Breast epithelium (tissue), 4 donors: ENCODE data around the gene STXBP2. TPM values are rescaled to one million over a fixed set of nuclear protein-coding genes. Genes with fewer than 3 reads are reported as not detected.
A peak's percentile ranks its signal among the peaks of the same experiment; 100 is the strongest.

Experiments
- DNase-seq, 2 donors: peaks; one replicate each; pipeline ENCODE4 v3.0.0-alpha.2; 2019; ENCODE audit warnings: low spot score in 2 of 2
- H3K27ac ChIP-seq, 2 donors: fragments of 200-600 bp; sonication (generic) in 1 of 2; one replicate each; pipeline ENCODE4 v1.5.1; 2016 to 2019; ENCODE audit warnings: mild to moderate bottlenecking in 1 of 2
- H3K27me3 ChIP-seq, 2 donors: fragments of 200-600 bp; sonication (generic) in 1 of 2; one replicate each; pipeline versions ENCODE4 v1.5.1 to v1.6.0; 2017 to 2019; ENCODE audit warnings: control low read depth in 1 of 2, mild to moderate bottlenecking in 1 of 2
- H3K36me3 ChIP-seq: fragments of 200-600 bp; one replicate; pipeline ENCODE4 v1.5.1; 2019
- H3K4me1 ChIP-seq, 2 donors: fragments of 200-600 bp; sonication (generic); one replicate each; pipeline ENCODE4 v1.5.1; 2016 to 2019; ENCODE audit warnings: control low read depth in 1 of 2
- H3K4me3 ChIP-seq, 3 donors: fragments of 200-600 bp; sonication (generic); 1 replicate in 2 of 3; 2 replicates in 1 of 3; pipeline ENCODE4 v1.5.1; 2016 to 2019; ENCODE audit warnings: mild to moderate bottlenecking in 3 of 3, moderate library complexity in 2 of 3
- H3K9me3 ChIP-seq, 2 donors: fragments of 200-600 bp; sonication (generic) in 1 of 2; one replicate each; pipeline ENCODE4 v1.5.1; 2016 to 2019; ENCODE audit warnings: control low read depth in 1 of 2
- POLR2A ChIP-seq: fragments of 450-650 bp; IDR thresholded peaks from one replicate; pipeline ENCODE4 v1.6.1; 2016; ENCODE audit warnings: antibody characterized with exemption, mild to moderate bottlenecking, moderate library complexity
- POLR2AphosphoS5 ChIP-seq, 3 donors: sonication (generic); formaldehyde crosslinking; IDR thresholded peaks; one replicate each; pipeline ENCODE4 v1.6.1; 2017; ENCODE audit warnings: antibody characterized with exemption in 3 of 3
- intact Hi-C: fragments of 100-400 bp; cut with DNase I; formaldehyde crosslinking; loops from one replicate; pipeline ENCODE4 v1.15.1; 2023; ENCODE audit warnings: low total_unique reads
- total RNA-seq, 3 donors: library from RNA; depleted of rRNA; stranded (reverse); fragments of >200 nt; gene quantifications; one replicate each; pipeline ENCODE4 v1.1.0, GENCODE V29; 2016
- TF ChIP-seq, protein P1 (sequence below), 3 donors: fragments of 450-650 bp; IDR thresholded peaks; one replicate each; pipeline ENCODE4 v1.5.1; 2016 to 2017; ENCODE audit warnings: antibody characterized with exemption in 3 of 3, mild to moderate bottlenecking in 3 of 3, moderate library complexity in 3 of 3

The STXBP2 gene
- total RNA-seq, 3 donors from 2014 or later, result 15.4 to 55.3 (median 37.0) TPM

DNA sequence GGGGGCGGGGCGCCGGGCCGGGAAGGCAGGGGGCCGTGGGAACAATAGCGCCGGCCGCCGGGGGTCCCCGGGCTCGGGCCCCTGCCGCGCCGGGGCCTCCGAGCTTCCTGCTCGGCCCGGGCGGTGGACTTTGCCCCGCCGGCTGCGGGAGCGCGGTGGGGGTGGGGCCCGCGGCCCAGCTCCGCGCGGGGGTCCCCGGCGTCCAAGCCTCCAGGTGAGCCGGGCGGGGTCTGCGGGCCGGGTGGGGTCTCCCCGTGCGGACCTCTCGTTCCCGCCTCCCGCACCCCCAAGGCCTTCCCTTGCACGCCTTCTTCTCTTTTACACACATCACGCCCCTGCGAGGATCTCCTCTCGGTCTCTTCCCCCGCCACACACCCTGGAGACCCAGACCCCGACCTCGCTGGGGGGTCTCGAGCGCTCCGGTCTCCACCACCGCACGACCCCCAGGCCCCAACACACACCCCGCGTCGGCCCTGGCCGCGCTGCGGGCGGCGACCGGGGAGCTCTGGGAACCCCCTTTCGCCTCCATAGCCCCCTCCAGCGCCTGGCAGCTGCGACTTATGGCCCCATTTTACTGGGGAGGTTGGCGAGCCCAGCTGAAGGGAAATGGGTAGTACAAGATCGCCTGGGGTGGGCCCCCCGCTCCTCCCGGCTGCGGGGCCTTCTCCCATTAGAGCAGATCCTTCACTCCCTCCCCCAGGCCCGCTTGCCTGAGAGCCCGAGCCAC lies 40.5 kb upstream of the STXBP2 start:
- no peaks in the 10 kb centered on the region for H3K9me3 ChIP-seq
- H3K27me3 ChIP-seq, result peaks cover 0 to 9% of the 10 kb centered on the region in 2 donors
- H3K4me1 ChIP-seq, result no peaks in the 10 kb centered on the region
- intact Hi-C loops, result no loop called here
- H3K27ac ChIP-seq, result peak overlapping the region; percentile 54 to 71
- H3K4me3 ChIP-seq, result peak overlapping the region in 2 of 3 donors; percentile 64 to 75
- TF ChIP-seq POLR2AphosphoS5 (IDR thresholded peaks at IDR 0.05), result no peak
- TF ChIP-seq POLR2A, result no peak
- TF ChIP-seq, protein P1, sequence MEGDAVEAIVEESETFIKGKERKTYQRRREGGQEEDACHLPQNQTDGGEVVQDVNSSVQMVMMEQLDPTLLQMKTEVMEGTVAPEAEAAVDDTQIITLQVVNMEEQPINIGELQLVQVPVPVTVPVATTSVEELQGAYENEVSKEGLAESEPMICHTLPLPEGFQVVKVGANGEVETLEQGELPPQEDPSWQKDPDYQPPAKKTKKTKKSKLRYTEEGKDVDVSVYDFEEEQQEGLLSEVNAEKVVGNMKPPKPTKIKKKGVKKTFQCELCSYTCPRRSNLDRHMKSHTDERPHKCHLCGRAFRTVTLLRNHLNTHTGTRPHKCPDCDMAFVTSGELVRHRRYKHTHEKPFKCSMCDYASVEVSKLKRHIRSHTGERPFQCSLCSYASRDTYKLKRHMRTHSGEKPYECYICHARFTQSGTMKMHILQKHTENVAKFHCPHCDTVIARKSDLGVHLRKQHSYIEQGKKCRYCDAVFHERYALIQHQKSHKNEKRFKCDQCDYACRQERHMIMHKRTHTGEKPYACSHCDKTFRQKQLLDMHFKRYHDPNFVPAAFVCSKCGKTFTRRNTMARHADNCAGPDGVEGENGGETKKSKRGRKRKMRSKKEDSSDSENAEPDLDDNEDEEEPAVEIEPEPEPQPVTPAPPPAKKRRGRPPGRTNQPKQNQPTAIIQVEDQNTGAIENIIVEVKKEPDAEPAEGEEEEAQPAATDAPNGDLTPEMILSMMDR (IDR thresholded peaks at IDR 0.05), result no peak
- no peaks in the 10 kb centered on the region for H3K36me3 ChIP-seq
- no peak for DNase-seq

DNA sequence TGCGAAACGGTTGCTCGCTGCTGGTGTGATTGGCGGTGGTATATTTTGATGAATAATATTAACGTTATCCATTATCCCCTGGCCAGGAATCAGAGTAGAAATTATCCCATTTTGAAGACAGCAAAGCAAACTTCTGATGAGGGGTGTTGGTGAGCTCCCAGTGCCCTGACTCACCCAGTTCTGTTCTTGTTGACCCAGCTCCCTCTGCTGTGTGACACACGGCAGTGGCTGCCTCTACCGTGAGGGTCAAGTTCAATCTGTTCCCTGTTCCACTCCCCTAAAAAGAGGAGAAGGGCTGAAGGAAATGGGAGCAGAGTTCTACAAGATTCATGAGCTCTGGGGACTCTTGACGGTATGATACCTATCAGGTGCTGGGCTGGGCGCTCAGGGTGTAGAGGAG lies 39.2 kb upstream of the STXBP2 start:
- no peaks in the 10 kb centered on the region for H3K36me3 ChIP-seq
- H3K4me3 ChIP-seq, result peak overlapping the region in 1 of 3 donors; percentile 19
- H3K27ac ChIP-seq, result no peak overlapping the region
- TF ChIP-seq, protein P1 (IDR thresholded peaks at IDR 0.05), result no peak
- no peak for TF ChIP-seq POLR2A
- no peak for TF ChIP-seq POLR2AphosphoS5 (IDR thresholded peaks at IDR 0.05)
- peaks cover 0 to 9% of the 10 kb centered on the region in 2 donors for H3K27me3 ChIP-seq
- H3K4me1 ChIP-seq, result no peaks in the 10 kb centered on the region
- no peaks in the 10 kb centered on the region for H3K9me3 ChIP-seq
- no peak for DNase-seq
- intact Hi-C loops, result no loop called here

DNA sequence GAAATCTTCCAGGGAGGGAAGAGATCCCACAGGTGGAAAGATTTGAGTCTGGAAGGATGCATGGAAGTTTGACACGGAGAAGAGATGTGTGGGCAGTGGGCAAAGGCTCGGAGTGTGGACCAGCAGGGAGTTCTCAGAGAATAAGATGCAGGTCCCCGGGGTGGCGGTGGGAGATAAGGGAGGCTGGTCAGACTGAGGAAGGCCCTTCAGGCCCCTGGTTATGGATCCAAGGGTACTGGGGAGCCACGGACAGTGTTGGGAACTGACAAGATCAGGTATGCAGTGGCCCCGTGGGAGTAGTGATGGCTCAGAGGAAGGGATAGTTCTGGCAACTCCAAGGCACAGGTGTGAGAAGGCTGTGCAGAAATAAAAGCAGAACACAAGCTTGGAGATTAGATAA lies 38.7 kb upstream of the STXBP2 start:
- Histone ChIP-seq H3K27me3 (peaks cover 0 to 9% of the 10 kb centered on the region in 2 donors), H3K4me3 (no peak overlapping the region), H3K9me3 (no peaks in the 10 kb centered on the region), H3K4me1 (no peaks in the 10 kb centered on the region), H3K27ac (no peak overlapping the region), H3K36me3 (no peaks in the 10 kb centered on the region)
- DNase-seq, result no peak
- no peak for TF ChIP-seq POLR2AphosphoS5 (IDR thresholded peaks at IDR 0.05)
- TF ChIP-seq, protein P1 (IDR thresholded peaks at IDR 0.05), result no peak
- no peak for TF ChIP-seq POLR2A
- intact Hi-C loops, result no loop called here

DNA sequence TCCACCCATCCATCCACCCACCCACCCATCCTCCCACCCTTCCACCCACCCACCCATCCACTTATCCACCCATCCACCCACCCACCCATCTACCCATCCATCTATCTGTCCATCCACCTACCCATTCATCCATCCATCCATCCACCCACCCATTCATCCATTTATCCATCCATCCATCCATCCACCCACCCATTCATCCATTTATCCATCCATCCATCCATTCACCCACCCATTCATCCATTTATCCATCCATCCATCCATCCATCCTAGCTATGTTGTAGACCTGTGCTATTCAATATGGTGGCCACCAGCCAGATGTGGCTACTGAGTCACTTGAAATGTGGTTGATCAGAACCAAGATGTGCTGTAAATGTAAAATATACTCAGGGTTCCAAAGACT lies 36.2 kb upstream of the STXBP2 start:
- DNase-seq, result no peak
- Histone ChIP-seq H3K9me3 (no peaks in the 10 kb centered on the region), H3K4me3 (no peak overlapping the region), H3K36me3 (no peaks in the 10 kb centered on the region), H3K27ac (no peak overlapping the region), H3K27me3 (peaks cover 0 to 9% of the 10 kb centered on the region in 2 donors), H3K4me1 (no peaks in the 10 kb centered on the region)
- intact Hi-C loops, result no loop called here
- TF ChIP-seq POLR2A (no peak), POLR2AphosphoS5 (IDR thresholded peaks at IDR 0.05) (no peak)
- TF ChIP-seq, protein P1 (IDR thresholded peaks at IDR 0.05), result no peak

DNA sequence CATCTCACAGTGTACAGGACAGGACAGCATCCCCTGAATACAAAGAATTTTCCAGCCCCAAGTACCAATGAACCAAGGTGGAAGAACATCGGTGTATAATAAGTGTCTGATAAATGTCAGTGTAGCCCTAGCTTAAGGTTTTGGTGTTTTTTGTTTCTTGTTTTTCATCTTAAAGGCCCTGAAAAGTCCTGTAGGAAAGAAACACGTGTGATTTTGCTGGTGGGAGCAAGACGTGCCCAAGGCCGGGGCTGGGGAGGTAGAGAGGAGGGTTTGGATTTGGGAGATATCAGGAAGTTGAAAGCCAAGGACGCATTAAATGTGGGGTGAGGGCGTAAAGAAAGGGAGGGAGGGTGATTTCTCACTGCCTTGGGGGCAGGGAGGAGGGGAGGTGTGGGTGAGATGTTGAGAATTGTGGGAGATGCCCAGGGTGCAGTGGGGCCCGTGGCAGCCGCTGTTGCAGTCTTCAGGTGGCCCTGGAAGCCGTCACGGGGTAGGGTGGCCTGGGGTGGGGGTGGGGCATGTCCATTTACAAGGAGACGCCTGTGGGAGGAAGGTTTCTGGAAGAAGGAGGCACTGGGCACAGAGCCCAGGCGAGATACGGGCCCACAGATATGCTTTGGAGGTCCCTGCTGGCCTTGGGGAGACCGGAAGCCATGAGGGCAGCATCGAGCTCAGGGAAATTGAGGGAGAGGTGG lies 34.5 kb upstream of the STXBP2 start:
- DNase-seq, result no peak
- Histone ChIP-seq H3K9me3 (no peaks in the 10 kb centered on the region), H3K4me1 (no peaks in the 10 kb centered on the region), H3K4me3 (peak overlapping the region in 1 of 3 donors; percentile 2), H3K36me3 (no peaks in the 10 kb centered on the region), H3K27ac (peak overlapping the region; percentile 52 to 62), H3K27me3 (no peaks in the 10 kb centered on the region)
- intact Hi-C loops, result no loop called here
- TF ChIP-seq POLR2A, result no peak
